ENCODE measurements around the gene ZNF548. TPM values are rescaled to one million over a fixed set of nuclear protein-coding genes. Genes with fewer than 3 reads are reported as not detected.

ZNF548 gene
- total RNA-seq, 2 donors from 2014 or later: 40.4 to 62.8 TPM

DNA sequence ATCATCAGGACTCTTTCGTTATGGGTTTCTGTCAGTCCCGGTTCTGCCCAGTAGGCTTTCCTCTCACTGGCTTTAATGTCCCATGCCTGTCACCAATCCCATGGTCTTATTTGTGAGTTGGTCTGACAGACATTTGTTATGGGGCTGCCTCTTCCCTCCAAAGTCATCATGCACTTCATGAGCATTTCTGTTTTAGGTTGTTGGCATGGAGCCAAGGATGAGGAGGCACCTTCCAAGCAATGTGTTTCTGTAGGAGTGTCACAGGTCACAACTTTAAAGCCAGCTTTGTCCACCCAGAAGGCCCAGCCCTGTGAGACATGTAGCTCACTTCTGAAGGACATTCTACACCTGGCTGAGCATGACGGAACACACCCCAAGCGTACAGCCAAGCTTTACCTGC is 29.8 kb downstream of the ZNF548 start:
- Mint-ChIP-seq H3K27ac (no peak overlapping the region), H3K36me3 (ENCODE audit: insufficient read depth in 2 of 2) (peaks cover 58 to 71% of the 10 kb centered on the region in 2 donors), H3K27me3 (ENCODE audit: low read depth) (no peaks in the 10 kb centered on the region), H3K4me1 (ENCODE audit: low read depth) (peaks cover 5% of the 10 kb centered on the region), H3K9me3 (peaks cover 28 to 47% of the 10 kb centered on the region in 2 donors), H3K4me3 (no peak overlapping the region)
- ATAC-seq (replicated peaks in 1 of 2) (no peak), DNase-seq (no peak)

DNA sequence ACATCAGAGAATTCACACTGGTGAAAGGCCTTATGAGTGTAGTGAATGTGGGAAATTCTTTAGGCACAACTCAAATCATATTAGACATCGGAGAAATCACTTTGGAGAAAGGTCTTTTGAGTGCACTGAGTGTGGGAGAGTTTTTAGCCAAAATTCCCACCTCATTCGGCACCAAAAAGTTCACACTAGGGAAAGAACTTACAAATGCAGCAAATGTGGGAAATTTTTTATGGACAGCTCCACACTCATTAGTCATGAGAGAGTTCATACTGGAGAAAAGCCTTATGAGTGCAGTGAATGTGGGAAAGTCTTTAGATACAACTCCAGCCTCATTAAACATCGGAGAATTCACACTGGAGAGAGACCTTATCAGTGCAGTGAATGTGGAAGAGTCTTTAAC is 31.4 kb downstream of the ZNF548 start:
- Mint-ChIP-seq H3K36me3 (ENCODE audit: insufficient read depth in 2 of 2) (peaks cover 48 to 62% of the 10 kb centered on the region in 2 donors), H3K27ac (no peak overlapping the region), H3K4me3 (no peak overlapping the region), H3K27me3 (ENCODE audit: low read depth) (no peaks in the 10 kb centered on the region), H3K4me1 (ENCODE audit: low read depth) (peaks cover under 1% of the 10 kb centered on the region), H3K9me3 (peaks cover 20 to 41% of the 10 kb centered on the region in 2 donors)
- ATAC-seq (replicated peaks in 1 of 2): no peak
- no peak for DNase-seq

GRCh38 chr19:57434386-57435061 is 44.9 kb downstream of the ZNF548 start:
- ATAC-seq (replicated peaks in 1 of 2) (peak; percentile 14), DNase-seq (peak in 1 of 2 donors; percentile 2)
- peaks cover 36% of the 10 kb centered on the region for H3K4me1 Mint-ChIP-seq (ENCODE audit: low read depth)
- no peaks in the 10 kb centered on the region for H3K27me3 Mint-ChIP-seq (ENCODE audit: low read depth)
- peak overlapping the region; percentile 88 to 93 for H3K4me3 Mint-ChIP-seq
- peak overlapping the region; percentile 66 for H3K27ac Mint-ChIP-seq
- H3K36me3 Mint-ChIP-seq (ENCODE audit: insufficient read depth in 2 of 2): peaks cover 34 to 36% of the 10 kb centered on the region in 2 donors
- H3K9me3 Mint-ChIP-seq: peaks cover 10 to 17% of the 10 kb centered on the region in 2 donors

GRCh38 chr19:57435062-57435978 is 45.7 kb downstream of the ZNF548 start, which contains the start of gene ZNF749:
Gene ZNF749, plus strand, starts transcription at chr19:57435325. Its CDS starts 254 bp downstream, at chr19:57435579.
- peak; percentile 95 to 98 for DNase-seq
- peak within 1 kb of the TSS; percentile 70 for H3K27ac Mint-ChIP-seq
- peaks cover 41 to 44% of the 10 kb centered on the region in 2 donors for H3K36me3 Mint-ChIP-seq (ENCODE audit: insufficient read depth in 2 of 2)
- H3K27me3 Mint-ChIP-seq (ENCODE audit: low read depth): no peaks in the 10 kb centered on the region
- peak within 1 kb of the TSS; percentile 88 to 93 for H3K4me3 Mint-ChIP-seq
- H3K4me1 Mint-ChIP-seq (ENCODE audit: low read depth): peaks cover 44% of the 10 kb centered on the region
- H3K9me3 Mint-ChIP-seq: peaks cover 17 to 24% of the 10 kb centered on the region in 2 donors
- ATAC-seq (replicated peaks in 1 of 2): peak; percentile 98 to 99

DNA sequence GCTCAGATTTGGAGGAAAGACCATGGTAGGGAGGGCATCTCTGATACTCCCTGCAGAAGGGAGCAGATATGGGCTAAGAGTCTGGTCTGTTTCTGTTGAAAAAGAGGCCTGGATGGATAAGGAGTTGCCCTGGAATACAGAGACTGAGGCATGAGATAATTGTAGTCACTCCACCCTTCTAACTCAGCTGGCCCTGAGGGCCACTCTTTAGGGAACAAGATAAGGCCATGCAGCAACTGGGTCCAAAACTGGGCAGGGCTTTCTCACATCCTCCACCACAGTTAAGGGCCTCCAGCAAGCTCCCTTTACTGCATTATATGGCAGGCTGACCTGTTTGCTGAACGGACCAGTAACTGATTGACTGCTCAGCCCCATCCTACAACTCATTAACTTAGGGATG is 46.8 kb downstream of the ZNF548 start:
- Mint-ChIP-seq H3K4me3 (peak overlapping the region; percentile 88 to 93), H3K9me3 (peaks cover 20 to 28% of the 10 kb centered on the region in 2 donors), H3K27ac (peak overlapping the region; percentile 70), H3K36me3 (ENCODE audit: insufficient read depth in 2 of 2) (peaks cover 46 to 52% of the 10 kb centered on the region in 2 donors), H3K27me3 (ENCODE audit: low read depth) (no peaks in the 10 kb centered on the region), H3K4me1 (ENCODE audit: low read depth) (peaks cover 47% of the 10 kb centered on the region)
- DNase-seq: no peak
- no peak for ATAC-seq (replicated peaks in 1 of 2)

- H3K27me3 Mint-ChIP-seq (ENCODE audit: low read depth): no peaks in the 10 kb centered on the region
- no peak for DNase-seq
- no peak overlapping the region for H3K27ac Mint-ChIP-seq
- H3K9me3 Mint-ChIP-seq: peaks cover 24 to 32% of the 10 kb centered on the region in 2 donors
- peaks cover 47% of the 10 kb centered on the region for H3K4me1 Mint-ChIP-seq (ENCODE audit: low read depth)
- H3K4me3 Mint-ChIP-seq: no peak overlapping the region
- ATAC-seq (replicated peaks in 1 of 2): no peak
- peaks cover 55 to 64% of the 10 kb centered on the region in 2 donors for H3K36me3 Mint-ChIP-seq (ENCODE audit: insufficient read depth in 2 of 2)
Measured at GRCh38 chr19:57437931-57438330, 48.3 kb downstream of the ZNF548 start.

GRCh38 chr19:57438925-57439324 is 49.3 kb downstream of the ZNF548 start:
- Mint-ChIP-seq H3K9me3 (peaks cover 26 to 37% of the 10 kb centered on the region in 2 donors), H3K27ac (no peak overlapping the region)

DNA sequence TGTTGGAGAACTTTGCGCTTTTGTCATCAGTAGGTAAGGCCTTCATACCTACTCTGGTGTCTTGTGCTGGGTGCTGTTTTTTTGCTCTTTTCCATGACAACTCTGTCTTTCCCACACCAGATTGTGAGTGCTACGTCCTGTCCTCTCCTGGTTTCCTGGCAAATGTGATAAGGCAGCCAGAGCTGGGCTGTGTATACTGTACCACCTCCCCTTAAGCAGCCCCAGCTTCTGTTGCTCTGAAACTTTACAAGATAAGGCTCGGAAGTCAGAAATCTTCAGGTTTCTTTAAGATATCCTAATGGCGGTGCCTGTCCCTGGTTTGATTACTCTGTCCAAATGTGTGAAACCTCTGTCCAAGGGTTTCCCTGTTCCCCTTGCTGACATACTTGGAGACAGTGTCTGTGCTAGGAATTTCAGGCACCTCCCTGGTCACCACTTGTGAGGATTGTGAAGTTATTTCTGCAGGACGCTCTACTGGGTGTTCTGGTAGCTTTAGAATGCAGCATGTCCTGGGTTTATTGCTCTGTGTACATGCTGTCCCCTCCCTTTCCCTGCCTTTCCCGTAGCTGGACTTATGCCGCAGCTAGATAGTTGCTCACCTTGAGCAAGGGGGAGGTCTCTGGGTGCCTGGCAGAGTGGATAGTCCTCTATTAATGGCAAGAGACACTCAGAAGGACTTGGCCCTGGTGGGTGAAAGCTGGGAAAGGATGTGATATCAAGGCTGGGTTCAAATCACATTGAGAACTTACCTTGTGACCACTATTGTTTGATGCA is 52.5 kb downstream of the ZNF548 start:
- no peak overlapping the region for H3K4me3 Mint-ChIP-seq
- peaks cover 24% of the 10 kb centered on the region for H3K4me1 Mint-ChIP-seq (ENCODE audit: low read depth)
- H3K9me3 Mint-ChIP-seq: peaks cover 23 to 43% of the 10 kb centered on the region in 2 donors
- H3K27me3 Mint-ChIP-seq (ENCODE audit: low read depth): no peaks in the 10 kb centered on the region
- H3K27ac Mint-ChIP-seq: no peak overlapping the region
- no peak for ATAC-seq (replicated peaks in 1 of 2)
- H3K36me3 Mint-ChIP-seq (ENCODE audit: insufficient read depth in 2 of 2): peaks cover 63 to 72% of the 10 kb centered on the region in 2 donors
- no peak for DNase-seq

More at GRCh38 chr19:57438925-57439324, 49.3 kb downstream of the ZNF548 start:
- H3K36me3 Mint-ChIP-seq (ENCODE audit: insufficient read depth in 2 of 2): peaks cover 62 to 74% of the 10 kb centered on the region in 2 donors
- ATAC-seq (replicated peaks in 1 of 2) (no peak), DNase-seq (no peak)
- H3K4me3 Mint-ChIP-seq: no peak overlapping the region
- H3K27me3 Mint-ChIP-seq (ENCODE audit: low read depth): no peaks in the 10 kb centered on the region
- peaks cover 47% of the 10 kb centered on the region for H3K4me1 Mint-ChIP-seq (ENCODE audit: low read depth)

DNA sequence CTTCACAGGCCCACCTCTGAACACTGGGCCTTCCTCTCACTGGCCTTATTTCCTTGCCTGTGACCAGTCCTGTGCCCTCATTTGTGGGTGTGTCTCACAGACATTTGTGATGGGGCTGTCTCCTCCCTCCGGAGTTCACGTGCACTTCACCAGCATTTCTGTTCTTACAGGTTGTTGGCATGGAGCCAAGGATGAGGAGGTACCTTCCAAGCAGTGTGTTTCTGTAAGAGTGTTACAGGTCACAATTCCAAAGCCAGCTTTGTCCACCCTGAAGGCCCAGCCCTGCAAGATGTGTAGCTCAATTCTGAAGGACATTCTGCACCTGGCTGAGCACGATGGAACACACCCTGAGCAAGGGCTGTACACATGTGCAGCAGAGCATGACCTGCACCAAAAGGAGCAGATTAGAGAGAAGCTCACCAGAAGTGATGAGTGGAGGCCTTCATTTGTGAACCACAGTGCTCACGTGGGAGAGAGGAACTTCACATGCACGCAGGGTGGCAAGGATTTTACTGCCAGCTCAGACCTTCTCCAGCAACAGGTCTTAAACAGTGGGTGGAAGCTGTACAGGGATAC is 53.6 kb downstream of the ZNF548 start:
- DNase-seq (no peak), ATAC-seq (replicated peaks in 1 of 2) (no peak)
- peaks cover 24% of the 10 kb centered on the region for H3K4me1 Mint-ChIP-seq (ENCODE audit: low read depth)
- peaks cover 23 to 43% of the 10 kb centered on the region in 2 donors for H3K9me3 Mint-ChIP-seq
- H3K27ac Mint-ChIP-seq: no peak overlapping the region
- peaks cover 63 to 77% of the 10 kb centered on the region in 2 donors for H3K36me3 Mint-ChIP-seq (ENCODE audit: insufficient read depth in 2 of 2)
- H3K4me3 Mint-ChIP-seq: no peak overlapping the region
- H3K27me3 Mint-ChIP-seq (ENCODE audit: low read depth): no peaks in the 10 kb centered on the region

DNA sequence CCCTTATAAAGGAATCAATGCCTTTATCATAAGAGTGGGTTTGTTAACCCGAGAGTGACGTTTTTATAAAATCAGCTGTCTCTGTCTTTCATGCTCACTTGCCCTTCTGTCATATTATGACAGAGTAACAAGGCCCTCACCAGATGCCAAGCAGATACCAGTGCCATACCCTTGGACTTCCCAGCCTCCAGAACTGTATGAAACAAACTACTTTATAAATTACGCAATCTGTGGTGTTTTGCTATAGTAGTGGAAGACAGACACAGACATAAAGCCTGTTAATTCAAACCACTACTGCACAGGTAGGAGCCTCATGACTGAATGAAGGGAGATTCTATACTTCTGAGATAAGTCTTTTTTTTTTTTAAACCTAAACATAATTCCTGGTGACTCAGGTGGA is 62.7 kb downstream of the ZNF548 start:
- Mint-ChIP-seq H3K9me3 (peaks cover 9 to 10% of the 10 kb centered on the region in 2 donors), H3K27me3 (ENCODE audit: low read depth) (no peaks in the 10 kb centered on the region), H3K36me3 (ENCODE audit: insufficient read depth in 2 of 2) (peaks cover 19 to 38% of the 10 kb centered on the region in 2 donors)

More for the DNA sequence above, 62.7 kb downstream of the ZNF548 start:
- no peak overlapping the region for H3K4me3 Mint-ChIP-seq
- no peaks in the 10 kb centered on the region for H3K4me1 Mint-ChIP-seq (ENCODE audit: low read depth)
- no peak for ATAC-seq (replicated peaks in 1 of 2)
- H3K27ac Mint-ChIP-seq: no peak overlapping the region
- DNase-seq: no peak
